Coronary artery (tissue), 2 donors: Measurements from ENCODE around the gene CCNJ.
"Not testable (repeated sequence)": the region's sequence is repeated elsewhere in the genome, so short reads cannot be mapped to it uniquely, and the experiment has no call there.

ENCODE experiments used
- DNase-seq: peaks from one replicate; pipeline ENCODE4 v3.0.0-alpha.2; 2017; ENCODE audit warnings: low spot score
- H3K27ac ChIP-seq, 2 donors: fragments of 200-600 bp; sonication (generic); one replicate each; pipeline ENCODE4 v1.5.1; 2016 to 2019
- H3K4me3 ChIP-seq: fragments of 200-600 bp; sonication (generic); 2 replicates; pipeline ENCODE4 v1.5.1; 2016; ENCODE audit warnings: mild to moderate bottlenecking, moderate library complexity
- CTCF ChIP-seq: fragments of 200-600 bp; sonication (generic); IDR thresholded peaks from one replicate; pipeline ENCODE4 v1.5.1; 2019; ENCODE audit warnings: antibody characterized with exemption

Gene CCNJ

GRCh38 chr10:96043033-96043892 is at the start of gene CCNJ:
TSS of gene CCNJ (plus strand) at chr10:96043583. CDS start at chr10:96044394, 811 bp downstream.
- no peak for TF ChIP-seq CTCF
- Histone ChIP-seq H3K27ac (peak within 1 kb of the TSS; percentile 81 to 89), H3K4me3 (peak within 1 kb of the TSS; percentile 89)
- peak; percentile 84 for DNase-seq

GRCh38 chr10:95994376-95994775 is 49.0 kb upstream of the CCNJ start:
- DNase-seq, H3K27ac ChIP-seq, H3K4me3 ChIP-seq: not testable (repeated sequence)

GRCh38 chr10:95998255-95998784 is 45.1 kb upstream of the CCNJ start:
- Histone ChIP-seq H3K4me3 (no peak overlapping the region), H3K27ac (no peak overlapping the region)
- no peak for TF ChIP-seq CTCF
- DNase-seq: no peak

- Histone ChIP-seq H3K27ac (no peak overlapping the region), H3K4me3 (no peak overlapping the region)
- no peak for DNase-seq
- TF ChIP-seq CTCF: no peak
Measured at GRCh38 chr10:96013956-96014355, 29.4 kb upstream of the CCNJ start.

- Histone ChIP-seq H3K4me3 (no peak overlapping the region), H3K27ac (no peak overlapping the region)
- no peak for TF ChIP-seq CTCF
- no peak for DNase-seq
Measured at GRCh38 chr10:96014473-96015102, 28.8 kb upstream of the CCNJ start.

- DNase-seq: no peak
- no peak overlapping the region for H3K4me3 ChIP-seq
- peak; percentile 41 for TF ChIP-seq CTCF
Measured at GRCh38 chr10:96017191-96017687, 26.1 kb upstream of the CCNJ start.

GRCh38 chr10:96021332-96021731 is 22.1 kb upstream of the CCNJ start:
- Histone ChIP-seq H3K27ac (no peak overlapping the region), H3K4me3 (no peak overlapping the region)
- no peak for DNase-seq
- TF ChIP-seq CTCF: no peak

More at GRCh38 chr10:96017191-96017687, 26.1 kb upstream of the CCNJ start:
- no peak overlapping the region for H3K27ac ChIP-seq
